NCI-H1105 treated with DMSO at 0.1 percent for 48 hours (cell line): ENCODE results near the gene UMAD1.
A peak's percentile ranks its signal among the peaks of the same experiment; 100 is the strongest.

Experiments used
- DNase-seq: peaks from one replicate; lab custom pipeline; 2025; lab: John Stamatoyannopoulos, UW

The UMAD1 gene

GRCh38 chr7:7922684-7923385, 282.3 kb downstream of the UMAD1 start:
- DNase-seq, result peak; percentile 92

GRCh38 chr7:7923818-7924217, 283.3 kb downstream of the UMAD1 start:
- no peak for DNase-seq

GRCh38 chr7:7924303-7924702, 283.8 kb downstream of the UMAD1 start:
- no peak for DNase-seq
